ENCODE measurements around the gene TBC1D17.

TBC1D17 gene

DNA sequence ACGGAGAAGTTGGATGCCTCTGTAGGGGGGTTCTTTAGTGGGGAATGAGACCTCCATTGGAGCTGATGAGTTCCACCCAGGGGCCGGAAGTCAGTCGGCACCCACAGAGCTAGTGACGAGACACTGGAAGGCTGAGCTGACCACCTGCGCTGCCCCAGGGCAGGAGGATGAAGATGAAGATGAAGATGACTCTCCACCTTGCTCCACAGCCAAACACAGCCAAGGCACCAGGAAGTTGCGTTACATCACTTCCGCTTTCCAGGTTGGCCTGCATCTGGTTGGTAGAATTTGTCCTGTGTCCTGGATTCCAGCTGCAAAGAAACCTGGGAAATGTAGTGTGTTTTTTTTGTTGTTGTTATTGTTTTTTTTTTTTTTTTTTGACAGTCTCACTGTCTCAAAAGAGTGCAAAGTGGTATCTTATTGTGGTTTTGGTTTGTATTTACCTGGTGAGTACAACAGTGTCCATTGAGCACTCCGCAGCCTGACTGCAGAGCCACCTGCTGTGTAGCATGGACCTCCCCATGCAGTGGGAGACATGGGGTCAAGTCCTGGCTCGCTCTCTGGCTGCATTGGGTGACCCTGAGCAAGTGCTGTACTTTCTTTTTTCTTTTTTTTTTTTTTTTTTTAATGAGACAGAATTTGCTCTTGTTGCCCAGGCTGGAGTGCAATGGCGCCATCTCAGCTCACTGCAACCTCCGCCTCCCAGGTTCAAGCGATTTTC, 1.9 kb downstream of the TBC1D17 start:
- no peak for FAIRE-seq

DNA sequence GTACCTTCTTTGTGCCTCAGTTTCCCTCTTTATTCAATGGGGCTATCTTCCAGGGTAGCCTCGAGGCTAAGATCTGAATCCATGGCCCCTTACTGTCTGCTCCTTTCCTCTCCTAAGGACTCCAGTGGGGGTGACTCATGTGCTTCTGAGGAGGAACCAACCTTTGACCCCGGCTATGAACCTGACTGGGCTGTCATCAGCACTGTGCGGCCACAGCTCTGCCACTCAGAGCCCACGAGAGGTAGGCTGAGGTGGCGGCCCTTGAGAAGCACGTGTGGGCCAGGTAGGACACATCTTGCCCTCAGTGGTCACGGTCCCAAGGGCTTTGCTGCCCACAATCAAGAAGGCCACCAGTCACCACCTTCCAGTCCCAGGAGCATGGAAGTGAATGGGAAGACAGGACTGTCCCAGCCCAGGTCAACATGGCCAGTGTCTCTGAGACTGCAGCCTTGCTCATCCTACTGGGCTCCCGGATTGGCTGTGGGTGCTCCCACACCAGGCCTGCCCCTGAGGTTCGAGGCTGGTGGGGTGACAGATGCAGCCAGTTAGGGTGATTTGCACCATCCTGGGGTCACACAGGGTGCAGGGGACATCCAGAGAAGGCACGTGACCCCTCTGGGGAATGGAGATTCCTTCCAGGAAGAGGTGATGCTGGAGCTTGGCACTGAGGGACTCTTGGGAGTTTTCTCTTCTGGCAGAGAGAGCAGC, 2.8 kb downstream of the TBC1D17 start:
- FAIRE-seq = no peak

- no peak for FAIRE-seq
Observed at GRCh38 chr19:49881186-49881585, 3.7 kb downstream of the TBC1D17 start.

GRCh38 chr19:49881672-49882394, 4.3 kb downstream of the TBC1D17 start:
- no peak for FAIRE-seq

DNA sequence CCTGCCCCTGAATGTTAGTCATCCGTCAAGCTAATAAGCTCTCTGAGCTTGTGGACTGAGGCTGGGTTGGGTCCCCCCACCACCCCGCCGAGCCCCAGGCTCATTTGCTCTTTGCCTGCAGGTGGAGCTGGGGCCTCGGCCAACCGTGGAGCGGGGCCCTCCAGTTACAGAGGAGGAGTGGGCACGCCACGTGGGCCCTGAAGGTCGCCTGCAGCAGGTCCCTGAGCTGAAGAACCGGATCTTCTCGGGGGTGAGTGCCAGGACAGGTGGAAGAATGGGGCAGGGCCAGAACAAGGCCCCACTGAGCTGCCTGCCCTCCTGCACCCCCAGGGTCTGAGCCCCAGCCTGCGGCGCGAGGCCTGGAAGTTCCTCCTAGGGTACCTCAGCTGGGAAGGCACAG, 5.1 kb downstream of the TBC1D17 start:
- FAIRE-seq = no peak

DNA sequence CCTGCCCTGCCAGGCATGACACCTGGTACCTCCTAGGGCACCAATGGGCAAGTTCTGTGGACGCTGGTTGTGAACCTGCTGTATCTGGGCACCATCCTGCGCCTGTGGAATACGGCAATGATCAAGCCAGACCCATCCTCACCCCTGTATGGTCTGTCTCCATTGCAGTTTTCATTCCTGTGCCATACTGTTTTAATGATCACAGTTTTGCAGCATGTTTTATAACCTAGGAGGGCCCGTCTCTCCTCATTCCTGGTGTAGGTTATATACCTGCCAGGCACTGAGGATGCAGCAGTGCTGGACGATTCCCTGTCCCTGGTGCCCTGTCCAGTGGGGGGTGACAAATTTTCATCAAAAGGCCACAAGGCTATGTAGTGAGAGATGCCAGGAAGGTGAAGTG, 5.6 kb downstream of the TBC1D17 start:
- no peak for FAIRE-seq

DNA sequence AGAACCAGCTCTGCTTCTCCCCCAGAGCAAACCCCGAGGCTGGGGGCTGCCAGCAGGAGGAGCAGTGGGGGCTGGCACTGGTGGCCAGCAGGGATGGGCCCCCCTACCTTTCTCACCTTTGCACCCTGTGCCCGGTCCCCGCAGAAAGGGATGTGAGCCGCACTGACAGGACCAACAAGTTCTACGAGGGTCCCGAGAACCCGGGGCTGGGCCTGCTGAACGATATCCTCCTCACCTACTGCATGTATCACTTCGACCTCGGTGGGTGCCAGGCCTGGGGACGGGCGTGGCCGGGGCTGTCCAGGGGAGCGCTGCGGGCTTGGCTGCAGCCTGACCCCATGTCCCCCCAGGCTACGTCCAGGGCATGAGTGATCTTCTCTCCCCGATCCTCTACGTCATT, 6.6 kb downstream of the TBC1D17 start:
- FAIRE-seq = no peak

GRCh38 chr19:49884760-49885159, 7.3 kb downstream of the TBC1D17 start:
- FAIRE-seq = no peak

DNA sequence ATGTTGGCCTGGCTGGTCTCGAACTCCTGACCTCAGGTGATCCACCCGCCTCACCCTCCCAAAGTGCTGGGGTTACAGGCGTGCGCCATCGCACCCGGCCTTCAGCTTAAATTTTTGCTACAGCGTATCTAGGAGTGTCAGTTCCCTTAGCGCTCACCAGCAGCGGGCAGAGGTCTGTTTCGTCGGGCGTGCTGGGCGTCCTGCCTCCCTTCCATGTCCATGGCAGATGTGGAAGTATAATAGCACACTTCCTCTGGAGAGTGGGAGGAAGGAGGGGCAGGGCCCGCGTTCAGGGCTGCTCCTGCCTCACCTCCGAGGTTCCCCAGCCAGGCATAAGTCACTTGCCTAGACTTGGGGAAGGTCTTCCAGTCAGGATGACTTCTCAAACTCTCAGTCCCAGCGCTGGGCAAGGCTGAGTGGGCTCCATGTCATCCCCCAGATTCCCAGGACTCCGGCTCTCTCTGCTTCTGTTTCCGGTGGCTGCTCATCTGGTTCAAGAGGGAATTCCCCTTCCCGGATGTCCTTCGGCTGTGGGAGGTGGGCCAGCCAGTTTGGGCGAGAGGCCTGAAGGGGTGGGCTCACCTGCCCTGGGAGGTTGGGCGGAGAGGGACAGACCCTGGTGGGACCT, 9.6 kb downstream of the TBC1D17 start:
- FAIRE-seq = no peak

GRCh38 chr19:49887665-49888509, 10.4 kb downstream of the TBC1D17 start:
- FAIRE-seq = no peak

GRCh38 chr19:49888510-49888824, 11.0 kb downstream of the TBC1D17 start:
- no peak for FAIRE-seq

- FAIRE-seq = no peak
Observed at GRCh38 chr19:49889038-49889686, 11.7 kb downstream of the TBC1D17 start.

GRCh38 chr19:49889687-49890348, 12.3 kb downstream of the TBC1D17 start:
- no peak for FAIRE-seq

DNA sequence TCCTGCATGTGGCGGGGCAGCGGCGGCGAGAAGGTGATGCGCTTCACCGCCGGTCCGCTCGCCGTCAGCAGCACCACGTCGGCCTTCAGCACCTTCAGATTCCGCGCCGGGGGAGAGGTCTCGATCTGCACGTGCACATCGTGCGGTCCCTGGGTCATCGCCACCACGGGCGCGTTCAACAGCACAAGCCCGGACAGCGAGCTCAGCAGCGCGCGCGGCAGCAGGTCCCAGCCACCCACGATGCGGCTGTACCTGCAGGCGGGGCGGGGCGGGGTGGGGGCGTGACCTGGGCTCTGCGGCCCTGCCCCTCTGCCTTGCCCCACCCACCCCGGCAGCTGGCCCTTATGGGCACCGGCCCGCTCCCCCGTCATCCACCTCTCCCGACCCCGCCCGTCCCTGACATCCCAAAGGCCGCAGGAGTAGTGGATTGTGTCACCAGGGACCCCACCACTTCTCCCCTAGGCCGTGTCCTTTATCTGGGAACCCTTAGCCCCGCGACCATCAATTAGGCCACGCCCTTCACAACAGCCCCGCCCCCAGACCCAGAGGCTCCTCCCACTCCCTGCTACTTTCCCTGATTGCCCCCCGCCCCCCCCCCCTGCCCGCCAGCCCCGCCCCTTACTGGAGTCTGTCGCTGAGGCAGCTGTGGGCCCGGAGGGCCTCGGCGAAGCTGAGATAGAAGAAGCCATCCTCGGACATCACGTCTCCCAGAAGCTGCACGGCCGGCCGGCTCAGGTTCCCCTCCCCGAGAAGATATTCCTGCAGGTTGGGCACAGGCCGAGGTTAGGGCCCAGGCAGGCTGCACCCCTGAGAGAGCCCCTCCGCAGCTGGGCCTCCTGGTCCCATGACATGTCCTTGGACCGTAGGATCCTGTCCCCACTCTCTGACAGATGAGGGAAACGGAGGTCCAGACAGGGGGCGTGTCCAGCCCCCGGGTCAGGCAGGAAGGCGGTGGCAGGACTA, 13.1 kb downstream of the TBC1D17 start:
- FAIRE-seq = no peak

- no peak for FAIRE-seq
Observed at GRCh38 chr19:49891393-49891792, 13.9 kb downstream of the TBC1D17 start.

- no peak for FAIRE-seq
Observed at GRCh38 chr19:49892716-49893115, 15.2 kb downstream of the TBC1D17 start.

- no peak for FAIRE-seq
Observed at GRCh38 chr19:49894011-49894664, 16.6 kb downstream of the TBC1D17 start.

DNA sequence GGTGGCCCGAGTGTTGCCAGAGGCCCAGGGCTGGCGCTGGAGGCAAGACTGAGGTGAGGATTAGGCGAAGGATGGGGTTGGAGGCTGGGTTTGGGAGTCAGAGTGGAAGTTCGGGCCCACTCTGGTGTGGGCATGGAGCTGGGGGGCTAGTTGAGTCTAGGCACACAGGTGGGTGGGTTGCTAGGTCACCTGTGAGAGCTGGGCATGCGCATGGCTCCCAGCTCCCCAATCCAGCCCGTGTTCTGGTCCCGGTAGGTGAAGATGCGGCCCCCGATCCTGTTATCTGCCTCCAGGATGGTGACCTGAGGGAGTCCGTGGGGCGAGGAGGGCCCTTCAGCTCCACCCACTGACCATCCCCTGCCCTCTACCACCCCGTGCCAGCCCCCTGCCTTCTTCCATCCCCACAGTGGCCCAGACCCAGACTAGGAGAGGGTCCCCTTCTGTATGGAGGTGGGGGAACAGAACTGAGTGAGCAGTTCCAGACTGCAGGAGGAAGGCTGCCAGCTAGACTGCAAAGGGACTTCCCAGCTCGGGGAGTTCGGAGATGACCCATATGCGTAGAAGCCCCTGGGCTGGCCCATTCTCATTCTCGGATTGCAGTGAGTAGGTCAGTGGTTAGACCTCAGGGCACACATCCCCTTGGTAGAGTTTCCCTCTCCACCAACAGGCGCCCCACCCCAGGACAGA, 17.5 kb downstream of the TBC1D17 start:
- FAIRE-seq = no peak
